ENCODE measurements around the gene ZNF829.

ZNF829 gene

GRCh38 chr19:36915992-36916830, at the start of gene ZNF829, which contains the start of gene ZNF568:
TSS of gene ZNF829 (minus strand) at chr19:36916291. CDS start at chr19:36915167, 1,124 bp downstream.
TSS of gene ZNF568 (plus strand) at chr19:36916332. CDS start at chr19:36922771, 6,439 bp downstream.
- TF ChIP-seq CTCF (conservative IDR thresholded peaks at IDR 0.05; ENCODE audit: low read depth, low read length): peak; percentile 73
- H3K4me3 ChIP-seq (ENCODE audit: low read length): peak within 1 kb of the TSS; percentile 90

GRCh38 chr19:36963280-36963679, 47.2 kb upstream of the ZNF829 start:
- H3K4me3 ChIP-seq (ENCODE audit: low read length): no peak overlapping the region
- no peak for TF ChIP-seq CTCF (conservative IDR thresholded peaks at IDR 0.05; ENCODE audit: low read depth, low read length)
- DNase-seq (ENCODE audit: low read depth): no peak

More at GRCh38 chr19:36915992-36916830, at the start of gene ZNF829, which contains the start of gene ZNF568:
- DNase-seq (ENCODE audit: low read depth): peak; percentile 54

GRCh38 chr19:36962346-36962745, 46.3 kb upstream of the ZNF829 start:
- no peak for TF ChIP-seq CTCF (conservative IDR thresholded peaks at IDR 0.05; ENCODE audit: low read depth, low read length)
- DNase-seq (ENCODE audit: low read depth): no peak
- H3K4me3 ChIP-seq (ENCODE audit: low read length): no peak overlapping the region

- no peak overlapping the region for H3K4me3 ChIP-seq (ENCODE audit: low read length)
- no peak for DNase-seq (ENCODE audit: low read depth)
- TF ChIP-seq CTCF (conservative IDR thresholded peaks at IDR 0.05; ENCODE audit: low read depth, low read length): no peak
Observed at GRCh38 chr19:36950335-36951119, 34.4 kb upstream of the ZNF829 start.

- no peak for TF ChIP-seq CTCF (conservative IDR thresholded peaks at IDR 0.05; ENCODE audit: low read depth, low read length)
- no peak overlapping the region for H3K4me3 ChIP-seq (ENCODE audit: low read length)
- DNase-seq (ENCODE audit: low read depth): no peak
Observed at GRCh38 chr19:36939153-36939552, 23.1 kb upstream of the ZNF829 start.

- no peak for DNase-seq (ENCODE audit: low read depth)
- no peak for TF ChIP-seq CTCF (conservative IDR thresholded peaks at IDR 0.05; ENCODE audit: low read depth, low read length)
- H3K4me3 ChIP-seq (ENCODE audit: low read length): no peak overlapping the region
Observed at GRCh38 chr19:36931684-36932083, 15.6 kb upstream of the ZNF829 start.
